GM06990 (cell line): ENCODE results near the gene RAB44.

Source experiments
- DNase-seq: peaks from one replicate; pipeline ENCODE4 v3.0.0-alpha.2; 2011; ENCODE audit not compliant: insufficient read length; ENCODE audit errors: extremely low read depth
- H3K27me3 ChIP-seq: replicated peaks from 2 replicates; pipeline ENCODE4 v1.6.0; 2011; ENCODE audit warnings: low read length; ENCODE audit not compliant: control insufficient read depth, insufficient read depth
- H3K36me3 ChIP-seq: 2 replicates; pipeline ENCODE4 v1.5.1; 2011; ENCODE audit warnings: low read length; ENCODE audit not compliant: control insufficient read depth, insufficient read depth
- H3K4me3 ChIP-seq: replicated peaks from 2 replicates; pipeline ENCODE4 v1.5.1; 2011; ENCODE audit warnings: low read depth, mild to moderate bottlenecking, control low read depth, low read length
- TF ChIP-seq, protein P1 (sequence below): IDR thresholded peaks from 2 replicates; pipeline ENCODE4 v1.5.1; 2011; ENCODE audit warnings: low read length, control low read depth, mild to moderate bottlenecking, inconsistent platforms; ENCODE audit not compliant: insufficient read depth, poor library complexity, severe bottlenecking

Gene RAB44

DNA sequence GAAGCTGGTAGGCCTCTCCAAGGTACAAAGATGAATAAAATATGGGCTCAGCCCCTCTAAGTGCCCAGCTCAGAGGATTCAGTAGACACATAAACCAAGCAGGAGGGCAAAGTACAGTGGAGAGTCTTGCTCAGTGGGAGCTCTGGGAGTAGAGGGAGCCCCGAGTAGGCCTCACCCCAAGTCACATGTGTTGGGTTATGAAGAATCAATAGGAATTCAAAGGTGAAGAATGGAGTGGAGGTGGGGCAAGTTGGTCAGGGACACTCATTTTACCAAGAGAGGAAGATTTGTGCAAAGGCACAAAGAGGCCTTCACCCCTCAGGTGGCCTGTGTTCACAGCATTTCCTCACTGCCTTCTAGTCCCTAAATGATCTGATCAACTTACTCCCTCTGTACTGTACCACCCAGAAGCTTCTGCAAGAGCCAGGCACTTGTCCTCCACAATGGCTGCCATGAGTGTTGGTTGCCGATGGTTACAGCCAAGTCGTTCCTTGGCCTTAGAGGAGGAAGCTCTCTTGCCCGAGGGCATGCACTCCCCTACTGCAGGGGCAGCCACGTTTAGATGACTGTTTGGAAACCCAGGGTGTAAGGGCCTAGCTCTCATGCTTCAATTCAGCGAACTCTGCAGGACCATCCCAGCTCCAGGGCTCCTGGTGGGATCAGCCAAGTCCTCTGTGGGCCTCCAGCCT lies 25.8 kb upstream of the RAB44 start:
- Histone ChIP-seq H3K4me3 (no peak overlapping the region), H3K36me3 (no peaks in the 10 kb centered on the region), H3K27me3 (no peaks in the 10 kb centered on the region)
- no peak for DNase-seq
- TF ChIP-seq, protein P1, sequence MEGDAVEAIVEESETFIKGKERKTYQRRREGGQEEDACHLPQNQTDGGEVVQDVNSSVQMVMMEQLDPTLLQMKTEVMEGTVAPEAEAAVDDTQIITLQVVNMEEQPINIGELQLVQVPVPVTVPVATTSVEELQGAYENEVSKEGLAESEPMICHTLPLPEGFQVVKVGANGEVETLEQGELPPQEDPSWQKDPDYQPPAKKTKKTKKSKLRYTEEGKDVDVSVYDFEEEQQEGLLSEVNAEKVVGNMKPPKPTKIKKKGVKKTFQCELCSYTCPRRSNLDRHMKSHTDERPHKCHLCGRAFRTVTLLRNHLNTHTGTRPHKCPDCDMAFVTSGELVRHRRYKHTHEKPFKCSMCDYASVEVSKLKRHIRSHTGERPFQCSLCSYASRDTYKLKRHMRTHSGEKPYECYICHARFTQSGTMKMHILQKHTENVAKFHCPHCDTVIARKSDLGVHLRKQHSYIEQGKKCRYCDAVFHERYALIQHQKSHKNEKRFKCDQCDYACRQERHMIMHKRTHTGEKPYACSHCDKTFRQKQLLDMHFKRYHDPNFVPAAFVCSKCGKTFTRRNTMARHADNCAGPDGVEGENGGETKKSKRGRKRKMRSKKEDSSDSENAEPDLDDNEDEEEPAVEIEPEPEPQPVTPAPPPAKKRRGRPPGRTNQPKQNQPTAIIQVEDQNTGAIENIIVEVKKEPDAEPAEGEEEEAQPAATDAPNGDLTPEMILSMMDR = no peak

DNA sequence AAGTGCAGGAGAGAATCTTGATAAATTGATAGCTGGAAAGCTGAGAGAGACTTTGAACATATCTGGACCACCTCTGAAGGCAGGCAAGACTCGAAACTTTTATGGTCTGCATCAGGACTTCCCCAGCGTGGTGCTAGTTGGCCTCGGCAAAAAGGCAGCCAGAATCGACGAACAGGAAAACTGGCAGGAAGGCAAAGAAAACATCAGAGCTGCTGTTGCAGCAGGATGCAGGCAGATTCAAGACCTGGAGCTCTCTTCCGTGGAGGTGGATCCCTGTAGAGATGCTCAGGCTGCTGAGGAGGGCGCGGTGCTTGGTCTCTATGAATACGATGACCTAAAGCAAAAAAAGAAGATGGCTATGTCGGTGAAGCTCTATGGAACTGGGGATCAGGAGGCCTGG lies 23.7 kb upstream of the RAB44 start:
- no peak overlapping the region for H3K4me3 ChIP-seq
- TF ChIP-seq, protein P1 = no peak
- no peak for DNase-seq
- H3K36me3 ChIP-seq = no peaks in the 10 kb centered on the region; the same call in 1 of the 2 replicates
- no peaks in the 10 kb centered on the region for H3K27me3 ChIP-seq

DNA sequence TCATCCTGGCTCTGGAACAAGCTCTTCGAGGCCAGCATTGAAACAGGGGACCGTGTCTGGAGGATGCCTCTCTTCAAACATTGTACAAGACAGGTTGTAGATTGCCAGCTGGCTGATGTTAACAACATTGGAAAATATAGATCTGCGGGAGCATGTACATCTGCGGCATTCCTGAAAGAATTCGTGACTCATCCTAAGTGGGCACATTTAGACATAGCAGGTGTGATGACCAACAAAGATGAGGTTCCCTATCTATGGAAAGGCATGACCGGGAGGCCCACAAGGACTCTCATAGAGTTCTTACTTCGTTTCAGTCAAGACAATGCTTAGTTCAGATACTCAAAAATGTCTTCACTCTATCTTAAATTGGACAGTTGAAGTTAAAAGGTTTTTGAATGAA lies 22.7 kb upstream of the RAB44 start:
- DNase-seq = no peak
- Histone ChIP-seq H3K27me3 (no peaks in the 10 kb centered on the region), H3K36me3 (peaks cover 8% of the 10 kb centered on the region), H3K4me3 (no peak overlapping the region)
- TF ChIP-seq, protein P1 = no peak

DNA sequence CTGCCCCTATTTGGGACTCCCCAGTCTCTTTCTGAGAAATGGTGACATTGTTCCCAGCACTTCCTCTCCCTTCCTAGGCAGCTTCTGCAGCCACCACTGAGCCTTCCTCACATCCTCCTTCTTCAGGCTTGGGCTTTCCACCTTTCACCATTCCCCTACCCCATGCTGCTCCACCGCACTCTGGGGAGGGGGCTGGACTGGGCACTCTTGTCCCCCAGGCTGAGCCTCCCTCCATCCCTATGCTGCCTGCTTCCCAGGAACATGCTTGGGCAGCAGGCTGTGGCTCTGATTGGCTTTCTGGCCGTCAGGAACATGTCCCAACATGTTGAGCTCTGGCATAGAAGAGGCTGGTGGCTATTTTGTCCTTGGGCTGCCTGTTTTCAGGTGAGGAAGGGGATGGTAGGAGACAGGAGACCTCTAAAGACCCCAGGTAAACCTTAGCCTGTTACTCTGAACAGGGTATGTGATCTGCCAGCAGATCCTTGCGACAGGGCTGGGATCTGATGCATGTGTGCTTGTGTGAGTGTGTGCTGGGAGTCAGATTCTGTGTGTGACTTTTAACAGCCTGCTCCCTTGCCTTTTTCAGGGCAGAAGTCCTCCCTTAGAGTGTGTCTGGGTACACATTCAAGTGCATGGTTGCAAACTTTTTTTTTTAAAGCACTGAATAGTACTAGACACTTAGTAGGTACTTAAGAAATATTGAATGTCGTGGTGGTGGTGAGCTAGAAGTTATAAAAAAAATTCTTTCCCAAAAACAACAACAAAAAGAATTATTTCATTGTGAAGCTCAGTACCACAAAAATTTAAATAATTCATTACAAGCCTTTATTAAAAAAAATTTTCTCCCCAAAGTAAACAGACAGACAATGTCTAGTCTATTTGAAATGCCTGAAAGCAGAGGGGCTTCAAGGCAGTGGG lies 21.2 kb upstream of the RAB44 start:
- H3K27me3 ChIP-seq = no peaks in the 10 kb centered on the region
- peaks cover 10% of the 10 kb centered on the region for H3K36me3 ChIP-seq
- TF ChIP-seq, protein P1 = no peak
- peak overlapping the region; percentile 59 for H3K4me3 ChIP-seq
- peak; percentile 52 for DNase-seq

DNA sequence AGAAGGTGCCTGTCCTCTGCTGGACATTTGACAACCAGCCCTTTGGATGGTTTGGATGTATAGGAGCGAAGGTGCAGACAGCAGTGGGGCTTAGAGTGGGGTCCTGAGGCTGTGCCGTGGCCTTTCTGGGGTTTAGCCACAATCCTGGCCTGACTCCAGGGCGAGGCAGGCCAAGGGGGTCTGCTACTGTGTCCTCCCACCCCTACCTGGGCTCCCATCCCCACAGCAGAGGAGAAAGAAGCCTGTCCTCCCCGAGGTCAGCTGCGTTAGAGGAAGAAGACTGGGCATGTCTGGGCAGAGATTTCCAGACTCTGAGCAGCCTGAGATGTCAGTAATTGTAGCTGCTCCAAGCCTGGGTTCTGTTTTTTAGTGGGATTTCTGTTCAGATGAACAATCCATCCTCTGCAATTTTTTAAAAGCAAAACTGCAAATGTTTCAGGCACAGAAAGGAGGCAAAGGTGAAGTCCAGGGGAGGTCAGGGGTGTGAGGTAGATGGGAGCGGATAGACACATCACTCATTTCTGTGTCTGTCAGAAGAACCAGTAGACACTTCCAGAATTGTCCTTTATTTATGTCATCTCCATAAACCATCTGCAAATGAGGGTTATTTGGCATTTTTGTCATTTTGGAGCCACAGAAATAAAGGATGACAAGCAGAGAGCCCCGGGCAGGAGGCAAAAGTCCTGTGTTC lies 20.4 kb upstream of the RAB44 start:
- H3K4me3 ChIP-seq = peak overlapping the region; percentile 80
- TF ChIP-seq, protein P1 = no peak
- no peak for DNase-seq
- H3K36me3 ChIP-seq = peaks cover 11% of the 10 kb centered on the region
- no peaks in the 10 kb centered on the region for H3K27me3 ChIP-seq
